SK-N-SH (cell line): ENCODE data around the gene NLRC4. TPM values are rescaled to one million over a fixed set of nuclear protein-coding genes. Genes with fewer than 3 reads are reported as not detected.

Experiments
- CTCF ChIA-PET: fragments of 300-600, 350-600 bp; formaldehyde crosslinking; extraction: SDS; loops from one replicate; lab custom pipeline; 2021; lab: Yijun Ruan, JAX
- POLR2A ChIA-PET: fragments of 350-600 bp; sonication (Branson Sonifier 250); formaldehyde crosslinking; extraction: SDS; loops from one replicate; lab custom pipeline; 2020; ENCODE audit warnings: antibody characterized with exemption, inconsistent platforms; lab: Yijun Ruan, JAX
- DNase-seq: peaks from one replicate; pipeline ENCODE4 v3.0.0; 2012
- H2AFZ ChIP-seq: fragments of 200-600 bp; sonication (generic); 2 replicates; pipeline ENCODE4 v1.8.1; 2016; ENCODE audit warnings: antibody characterized with exemption, mild to moderate bottlenecking, low read depth
- H3F3A ChIP-seq: fragments of 200-600 bp; sonication (generic); replicated peaks from 2 replicates; pipeline ENCODE3; 2016; ENCODE audit warnings: antibody characterized with exemption, mild to moderate bottlenecking; ENCODE audit not compliant: insufficient read depth
- H3K27ac ChIP-seq, 2 experiments: fragments of 200-500 bp in 1 of 2; fragments of 200-600 bp in 1 of 2; sonication (Bioruptor generic) in 1 of 2; sonication (generic), shearing (Covaris generic) in 1 of 2; 2 replicates each; pipeline versions ENCODE4 v1.5.1 to v1.6.1; 2014 to 2016; ENCODE audit warnings: low read depth in 2 of 2, inconsistent platforms in 1 of 2, low read length in 1 of 2, mild to moderate bottlenecking in 1 of 2, mixed read lengths in 1 of 2
- H3K27me3 ChIP-seq: fragments of 200-600 bp; sonication (generic), shearing (Covaris generic); 2 replicates; pipeline ENCODE4 v1.6.1; 2016; ENCODE audit warnings: mixed run types; ENCODE audit not compliant: insufficient read depth
- H3K36me3 ChIP-seq, 2 experiments: fragments of 200-500 bp in 1 of 2; fragments of 200-600 bp in 1 of 2; sonication (Bioruptor generic) in 1 of 2; sonication (generic) in 1 of 2; replicated peaks in 1 of 2; 2 replicates each; pipeline versions ENCODE3 to v1.5.1; 2014 to 2016; ENCODE audit warnings: low read length in 1 of 2, mild to moderate bottlenecking in 1 of 2; ENCODE audit not compliant: insufficient read depth in 2 of 2, control insufficient read depth in 1 of 2
- H3K4me1 ChIP-seq, 2 experiments: fragments of 200-500 bp in 1 of 2; fragments of 200-600 bp in 1 of 2; sonication (Bioruptor generic) in 1 of 2; sonication (generic), shearing (Covaris generic) in 1 of 2; 2 replicates each; pipeline versions ENCODE4 v1.5.1 to v1.6.1; 2014 to 2016; ENCODE audit warnings: low read depth in 1 of 2, low read length in 1 of 2, mixed run types in 1 of 2; ENCODE audit not compliant: insufficient read depth in 2 of 2, control insufficient read depth in 1 of 2
- H3K4me2 ChIP-seq: fragments of 200-600 bp; sonication (generic), shearing (Covaris generic); 2 replicates; pipeline ENCODE4 v1.6.1; 2017; ENCODE audit warnings: mixed run types
- H3K4me3 ChIP-seq, 2 experiments: fragments of 200-500 bp in 1 of 2; fragments of 200-600 bp in 1 of 2; sonication (Bioruptor generic) in 1 of 2; sonication (generic), shearing (Covaris generic) in 1 of 2; 2 replicates each; pipeline versions ENCODE4 v1.5.1 to v1.8.1; 2014 to 2016; ENCODE audit warnings: low read depth in 2 of 2, inconsistent platforms in 1 of 2, low read length in 1 of 2, mild to moderate bottlenecking in 1 of 2, mixed read lengths in 1 of 2, moderate library complexity in 1 of 2
- H3K79me2 ChIP-seq: fragments of 200-600 bp; sonication (generic); 2 replicates; pipeline ENCODE4 v1.8.1; 2017; ENCODE audit warnings: mild to moderate bottlenecking; ENCODE audit not compliant: insufficient read depth
- H3K9ac ChIP-seq: fragments of 200-600 bp; sonication (generic); 2 replicates; pipeline ENCODE4 v1.6.1; 2017; ENCODE audit warnings: mixed run types
- H3K9me2 ChIP-seq: fragments of 200-600 bp; sonication (generic); 2 replicates; pipeline ENCODE4 v1.6.1; 2017; ENCODE audit warnings: mixed run types
- H3K9me3 ChIP-seq: fragments of 200-600 bp; sonication (generic); 2 replicates; pipeline ENCODE4 v1.6.1; 2017; ENCODE audit warnings: mixed run types, mild to moderate bottlenecking, moderate library complexity
- H4K20me1 ChIP-seq: fragments of 200-600 bp; sonication (generic); 2 replicates; pipeline ENCODE4 v1.6.1; 2017; ENCODE audit warnings: mild to moderate bottlenecking, mixed run types; ENCODE audit not compliant: insufficient read depth
- CHD2 ChIP-seq: fragments of 150-350 bp; IDR thresholded peaks from 2 replicates; pipeline ENCODE4 v1.6.1; 2018; ENCODE audit warnings: low read length; ENCODE audit not compliant: partially characterized antibody
- EP300 ChIP-seq, 2 experiments: IDR thresholded peaks; 2 replicates each; pipeline versions ENCODE4 v1.4.0 to v1.6.1; 2012; ENCODE audit warnings: borderline replicate concordance in 1 of 2, low read depth in 1 of 2, low read length in 1 of 2
- EZH2phosphoT487 ChIP-seq: fragments of 200-600 bp; sonication (generic); IDR thresholded peaks from 2 replicates; pipeline ENCODE4 v1.6.1; 2017; ENCODE audit warnings: low read depth, mixed run types, mild to moderate bottlenecking, antibody characterized with exemption, moderate library complexity, borderline replicate concordance
- JUND ChIP-seq: IDR thresholded peaks from 2 replicates; pipeline ENCODE4 v1.4.0; 2012
- MEF2A ChIP-seq: IDR thresholded peaks from 2 replicates; pipeline ENCODE4 v1.4.0; 2012; ENCODE audit warnings: low read depth, borderline replicate concordance
- MXI1 ChIP-seq: IDR thresholded peaks from 2 replicates; pipeline ENCODE4 v1.6.1; 2012; ENCODE audit warnings: mild to moderate bottlenecking, low read depth, low read length, improper control_type of control experiment
- NFIC ChIP-seq: IDR thresholded peaks from 2 replicates; pipeline ENCODE4 v1.4.0; 2012; ENCODE audit warnings: borderline replicate concordance
- NRF1 ChIP-seq: IDR thresholded peaks from 2 replicates; pipeline ENCODE4 v1.6.1; 2012; ENCODE audit warnings: low read depth, mild to moderate bottlenecking, low read length
- POLR2AphosphoS5 ChIP-seq: IDR thresholded peaks from 2 replicates; pipeline ENCODE4 v1.6.1; 2012; ENCODE audit warnings: low read depth, low read length
- RAD21 ChIP-seq: IDR thresholded peaks from 2 replicates; pipeline ENCODE4 v1.6.1; 2012; ENCODE audit warnings: mild to moderate bottlenecking, low read length
- SMC3 ChIP-seq: IDR thresholded peaks from 2 replicates; pipeline ENCODE4 v1.6.1; 2012; ENCODE audit warnings: low read depth, low read length, improper control_type of control experiment
- YY1 ChIP-seq: IDR thresholded peaks from 2 replicates; pipeline ENCODE4 v1.4.0; 2012; ENCODE audit warnings: low read depth, mild to moderate bottlenecking
- WGBS: methylation state at CpG from one replicate; pipeline ENCODE4 v1.1.6; 2017; ENCODE audit warnings: low lambda C conversion rate; 5-methylcytosine and 5-hydroxymethylcytosine counted together
- polyA plus RNA-seq, 3 experiments: library from polyadenylated mRNA; depleted of rRNA; stranded (reverse); fragments of >200 nt; gene quantifications; 2 replicates each; pipeline ENCODE4 v1.2.3, GENCODE V29; 2012
- TF ChIP-seq, protein P1 (sequence below): fragments of 150-350 bp; IDR thresholded peaks from 2 replicates; pipeline ENCODE4 v1.6.1; 2016; ENCODE audit warnings: mild to moderate bottlenecking, low read depth, low read length
- TF ChIP-seq, protein P2 (sequence below): IDR thresholded peaks from 2 replicates; pipeline ENCODE4 v1.6.1; 2012; ENCODE audit warnings: mild to moderate bottlenecking, low read depth, low read length, moderate library complexity
- TF ChIP-seq, protein P3 (sequence below): IDR thresholded peaks from 2 replicates; pipeline ENCODE4 v1.4.0; 2012; ENCODE audit warnings: low read depth

NLRC4 gene
- polyA plus RNA-seq, 1 of the 3 experiments (the other 2 are of a cell fraction) = not detected

- Histone ChIP-seq H3K79me2 (no peaks in the 10 kb centered on the region), H2AFZ (no peak overlapping the region), H3K9me3 (no peaks in the 10 kb centered on the region), H3F3A (no peaks in the 10 kb centered on the region), H3K4me3 (no peak overlapping the region), H3K9ac (no peak overlapping the region), H3K36me3 (no peaks in the 10 kb centered on the region), H3K9me2 (no peaks in the 10 kb centered on the region), H4K20me1 (no peaks in the 10 kb centered on the region), H3K4me2 (no peak overlapping the region), H3K27ac (no peak overlapping the region), H3K27me3 (no peaks in the 10 kb centered on the region), H3K4me1 (no peaks in the 10 kb centered on the region)
- ChIA-PET CTCF (no interaction called here), POLR2A (no interaction called here)
- DNase-seq = no peak
- no peak for TF ChIP-seq NFIC
- TF ChIP-seq JUND = no peak
- no peak for TF ChIP-seq RAD21
- TF ChIP-seq EZH2phosphoT487 = no peak
- no peak for TF ChIP-seq EP300 (IDR thresholded peaks at IDR 0.05; ENCODE audit: borderline replicate concordance in 1 of 2, low read depth in 1 of 2, low read length in 1 of 2)
- TF ChIP-seq, protein P1, sequence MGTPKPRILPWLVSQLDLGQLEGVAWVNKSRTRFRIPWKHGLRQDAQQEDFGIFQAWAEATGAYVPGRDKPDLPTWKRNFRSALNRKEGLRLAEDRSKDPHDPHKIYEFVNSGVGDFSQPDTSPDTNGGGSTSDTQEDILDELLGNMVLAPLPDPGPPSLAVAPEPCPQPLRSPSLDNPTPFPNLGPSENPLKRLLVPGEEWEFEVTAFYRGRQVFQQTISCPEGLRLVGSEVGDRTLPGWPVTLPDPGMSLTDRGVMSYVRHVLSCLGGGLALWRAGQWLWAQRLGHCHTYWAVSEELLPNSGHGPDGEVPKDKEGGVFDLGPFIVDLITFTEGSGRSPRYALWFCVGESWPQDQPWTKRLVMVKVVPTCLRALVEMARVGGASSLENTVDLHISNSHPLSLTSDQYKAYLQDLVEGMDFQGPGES = no peak
- TF ChIP-seq, protein P2, sequence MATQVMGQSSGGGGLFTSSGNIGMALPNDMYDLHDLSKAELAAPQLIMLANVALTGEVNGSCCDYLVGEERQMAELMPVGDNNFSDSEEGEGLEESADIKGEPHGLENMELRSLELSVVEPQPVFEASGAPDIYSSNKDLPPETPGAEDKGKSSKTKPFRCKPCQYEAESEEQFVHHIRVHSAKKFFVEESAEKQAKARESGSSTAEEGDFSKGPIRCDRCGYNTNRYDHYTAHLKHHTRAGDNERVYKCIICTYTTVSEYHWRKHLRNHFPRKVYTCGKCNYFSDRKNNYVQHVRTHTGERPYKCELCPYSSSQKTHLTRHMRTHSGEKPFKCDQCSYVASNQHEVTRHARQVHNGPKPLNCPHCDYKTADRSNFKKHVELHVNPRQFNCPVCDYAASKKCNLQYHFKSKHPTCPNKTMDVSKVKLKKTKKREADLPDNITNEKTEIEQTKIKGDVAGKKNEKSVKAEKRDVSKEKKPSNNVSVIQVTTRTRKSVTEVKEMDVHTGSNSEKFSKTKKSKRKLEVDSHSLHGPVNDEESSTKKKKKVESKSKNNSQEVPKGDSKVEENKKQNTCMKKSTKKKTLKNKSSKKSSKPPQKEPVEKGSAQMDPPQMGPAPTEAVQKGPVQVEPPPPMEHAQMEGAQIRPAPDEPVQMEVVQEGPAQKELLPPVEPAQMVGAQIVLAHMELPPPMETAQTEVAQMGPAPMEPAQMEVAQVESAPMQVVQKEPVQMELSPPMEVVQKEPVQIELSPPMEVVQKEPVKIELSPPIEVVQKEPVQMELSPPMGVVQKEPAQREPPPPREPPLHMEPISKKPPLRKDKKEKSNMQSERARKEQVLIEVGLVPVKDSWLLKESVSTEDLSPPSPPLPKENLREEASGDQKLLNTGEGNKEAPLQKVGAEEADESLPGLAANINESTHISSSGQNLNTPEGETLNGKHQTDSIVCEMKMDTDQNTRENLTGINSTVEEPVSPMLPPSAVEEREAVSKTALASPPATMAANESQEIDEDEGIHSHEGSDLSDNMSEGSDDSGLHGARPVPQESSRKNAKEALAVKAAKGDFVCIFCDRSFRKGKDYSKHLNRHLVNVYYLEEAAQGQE = no peak
- TF ChIP-seq POLR2AphosphoS5 = no peak
- no peak for TF ChIP-seq YY1
- TF ChIP-seq NRF1 = no peak
- TF ChIP-seq, protein P3, sequence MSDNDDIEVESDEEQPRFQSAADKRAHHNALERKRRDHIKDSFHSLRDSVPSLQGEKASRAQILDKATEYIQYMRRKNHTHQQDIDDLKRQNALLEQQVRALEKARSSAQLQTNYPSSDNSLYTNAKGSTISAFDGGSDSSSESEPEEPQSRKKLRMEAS = no peak
- no peak for TF ChIP-seq CHD2
- no peak for TF ChIP-seq MXI1
- TF ChIP-seq SMC3 = no peak
- WGBS = 57% methylated on average over 2 of the region's 2 CpGs
Observed at GRCh38 chr2:32271063-32271462, 6.4 kb upstream of the NLRC4 start.

DNA sequence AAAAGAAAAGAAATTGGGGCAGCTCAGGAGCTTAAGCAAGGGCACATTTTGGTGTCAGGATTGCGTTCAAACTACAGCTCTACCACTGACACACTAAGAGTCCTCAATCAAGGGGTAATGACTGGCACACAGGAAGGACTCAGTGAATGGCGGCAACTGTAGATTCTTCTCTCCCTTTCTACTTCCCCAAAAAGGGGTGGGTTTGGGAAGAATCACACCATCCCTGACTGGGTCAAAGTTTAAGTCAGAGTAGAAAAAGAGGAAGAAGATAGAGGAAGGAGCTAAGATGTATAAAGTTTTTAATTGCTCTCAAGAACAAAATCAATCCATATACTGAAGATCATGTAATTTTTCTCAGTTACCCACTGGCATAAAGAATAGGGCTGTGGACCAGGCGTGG, 2.6 kb downstream of the NLRC4 start:
- H3K4me3 ChIP-seq = no peak overlapping the region
- H3K9me2 ChIP-seq = no peaks in the 10 kb centered on the region
- H3K9ac ChIP-seq = no peak overlapping the region
- POLR2A ChIA-PET = no interaction called here
- H3K9me3 ChIP-seq = no peaks in the 10 kb centered on the region
- no peaks in the 10 kb centered on the region for H3K27me3 ChIP-seq
- WGBS = 79% methylated on average over 3 of the region's 3 CpGs
- no peak overlapping the region for H3K4me2 ChIP-seq
- no peaks in the 10 kb centered on the region for H3K79me2 ChIP-seq
- no peaks in the 10 kb centered on the region for H3K4me1 ChIP-seq
- no peaks in the 10 kb centered on the region for H3K36me3 ChIP-seq
- no peaks in the 10 kb centered on the region for H4K20me1 ChIP-seq
- TF ChIP-seq, protein P2 = no peak
- TF ChIP-seq EP300 (IDR thresholded peaks at IDR 0.05; ENCODE audit: borderline replicate concordance in 1 of 2, low read depth in 1 of 2, low read length in 1 of 2) = no peak
- TF ChIP-seq MEF2A = no peak
- TF ChIP-seq CHD2 = no peak
- TF ChIP-seq, all 33 proteins: peak for 0
- H3K27ac ChIP-seq = no peak overlapping the region
- CTCF ChIA-PET = no interaction called here
- H2AFZ ChIP-seq = no peak overlapping the region
- H3F3A ChIP-seq = no peaks in the 10 kb centered on the region
- no peak for DNase-seq
